Natural killer cell (primary cell): ENCODE measurements around the gene DTNB. TPM values are rescaled to one million over a fixed set of nuclear protein-coding genes. Genes with fewer than 3 reads are reported as not detected.

ENCODE experiments used
- ATAC-seq, 3 donors: fragments of 150-1000 bp in 2 of 3; fragments of 200-7000 bp in 1 of 3; cut with Tn5 transposase; 1 replicate in 1 of 3; 2 replicates in 2 of 3; pipeline ENCODE4 v1.10.0; 2021; ENCODE audit warnings: mild to moderate bottlenecking in 2 of 3, moderate library complexity in 2 of 3
- DNase-seq, 2 donors: peaks; one replicate each; pipeline versions ENCODE4 v3.0.0 to v3.0.0-alpha.2; 2013 to 2021; ENCODE audit warnings: mixed read lengths in 1 of 2
- H3K27ac ChIP-seq: one replicate; pipeline ENCODE4 v1.5.1; 2013; ENCODE audit warnings: mild to moderate bottlenecking, low read length
- H3K27me3 ChIP-seq: one replicate; pipeline ENCODE4 v1.6.1; 2013; ENCODE audit warnings: low read length; ENCODE audit not compliant: control insufficient read depth, insufficient read depth
- H3K36me3 ChIP-seq: one replicate; pipeline ENCODE4 v1.6.1; 2013; ENCODE audit warnings: low read length; ENCODE audit not compliant: control insufficient read depth, insufficient read depth
- H3K4me1 ChIP-seq: one replicate; pipeline ENCODE4 v1.6.1; 2013; ENCODE audit warnings: low read length; ENCODE audit not compliant: control insufficient read depth, insufficient read depth
- H3K4me3 ChIP-seq: one replicate; pipeline ENCODE4 v1.5.1; 2013; ENCODE audit warnings: low read length
- H3K9me3 ChIP-seq: one replicate; pipeline ENCODE4 v1.6.1; 2013; ENCODE audit warnings: low read length; ENCODE audit not compliant: control insufficient read depth, insufficient read depth
- H3K27ac Mint-ChIP-seq, 2 donors: one replicate each; pipeline ENCODE4 v1.8.0; 2022; ENCODE audit warnings: mild to moderate bottlenecking in 2 of 2, mixed read lengths in 2 of 2, moderate library complexity in 1 of 2
- H3K27me3 Mint-ChIP-seq, 2 donors: one replicate each; pipeline ENCODE4 v1.8.0; 2022; ENCODE audit warnings: low read depth in 2 of 2, mixed read lengths in 2 of 2
- H3K36me3 Mint-ChIP-seq: one replicate; pipeline ENCODE4 v1.8.0; 2022; ENCODE audit warnings: mixed read lengths
- H3K4me1 Mint-ChIP-seq, 2 donors: one replicate each; pipeline ENCODE4 v1.8.0; 2022; ENCODE audit warnings: mixed read lengths in 2 of 2
- H3K4me3 Mint-ChIP-seq: one replicate; pipeline ENCODE4 v1.8.0; 2022; ENCODE audit warnings: mild to moderate bottlenecking, moderate library complexity, mixed read lengths
- H3K9me3 Mint-ChIP-seq, 2 donors: one replicate each; pipeline ENCODE4 v1.8.0; 2022; ENCODE audit warnings: mixed read lengths in 2 of 2
- WGBS: methylation state at CpG from one replicate; pipeline ENCODE4 v1.1.7; 2013; ENCODE audit warnings: missing lambda C conversion rate; ENCODE audit not compliant: insufficient coverage; 5-methylcytosine and 5-hydroxymethylcytosine counted together
- intact Hi-C: fragments of 100-400 bp; cut with micrococcal nuclease; formaldehyde crosslinking; loops from one replicate; pipeline ENCODE4 v1.14.2; 2022
- total RNA-seq, 4 donors: library from RNA; stranded (reverse); fragments of 120-200 nt in 1 of 4; gene quantifications; one replicate each; pipeline versions ENCODE4 v1.2.3 to v1.2.4, GENCODE V29; 2013 to 2022
- TF ChIP-seq, protein P1 (sequence below): fragments of 200-600 bp; IDR thresholded peaks from one replicate; pipeline ENCODE4 v1.8.0; 2022; ENCODE audit warnings: antibody characterized with exemption

The DTNB gene
- total RNA-seq, 3 donors from 2014 or later (not counting 1 experiment from before 2014, with no cell fraction given), result 20.8 to 33.7 (median 23.6) TPM

DNA sequence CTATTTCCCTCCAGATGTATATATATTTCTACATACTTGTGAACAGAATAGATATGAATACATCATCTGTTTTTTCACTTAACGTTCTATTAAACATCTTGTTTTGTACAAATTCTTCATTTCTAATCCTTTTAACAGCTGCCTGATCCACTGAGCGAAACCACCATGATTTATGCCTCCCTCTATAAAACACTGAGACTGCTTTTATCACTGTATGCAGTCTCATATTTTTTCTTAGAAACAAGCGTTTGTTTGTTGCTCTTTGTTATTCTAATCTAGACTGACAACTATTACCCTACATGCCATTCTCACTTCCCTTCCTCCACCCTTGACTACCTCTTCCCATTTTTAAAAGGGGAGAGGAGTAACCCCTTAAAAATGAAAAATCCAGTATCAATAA, 88.2 kb downstream of the DTNB start:
- H3K9me3 Mint-ChIP-seq, result no peaks in the 10 kb centered on the region
- ATAC-seq (no peak), DNase-seq (no peak)
- H3K4me1 ChIP-seq, result peaks cover 5% of the 10 kb centered on the region
- TF ChIP-seq, protein P1, sequence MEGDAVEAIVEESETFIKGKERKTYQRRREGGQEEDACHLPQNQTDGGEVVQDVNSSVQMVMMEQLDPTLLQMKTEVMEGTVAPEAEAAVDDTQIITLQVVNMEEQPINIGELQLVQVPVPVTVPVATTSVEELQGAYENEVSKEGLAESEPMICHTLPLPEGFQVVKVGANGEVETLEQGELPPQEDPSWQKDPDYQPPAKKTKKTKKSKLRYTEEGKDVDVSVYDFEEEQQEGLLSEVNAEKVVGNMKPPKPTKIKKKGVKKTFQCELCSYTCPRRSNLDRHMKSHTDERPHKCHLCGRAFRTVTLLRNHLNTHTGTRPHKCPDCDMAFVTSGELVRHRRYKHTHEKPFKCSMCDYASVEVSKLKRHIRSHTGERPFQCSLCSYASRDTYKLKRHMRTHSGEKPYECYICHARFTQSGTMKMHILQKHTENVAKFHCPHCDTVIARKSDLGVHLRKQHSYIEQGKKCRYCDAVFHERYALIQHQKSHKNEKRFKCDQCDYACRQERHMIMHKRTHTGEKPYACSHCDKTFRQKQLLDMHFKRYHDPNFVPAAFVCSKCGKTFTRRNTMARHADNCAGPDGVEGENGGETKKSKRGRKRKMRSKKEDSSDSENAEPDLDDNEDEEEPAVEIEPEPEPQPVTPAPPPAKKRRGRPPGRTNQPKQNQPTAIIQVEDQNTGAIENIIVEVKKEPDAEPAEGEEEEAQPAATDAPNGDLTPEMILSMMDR, result no peak
- no peak overlapping the region for H3K4me3 ChIP-seq
- H3K27me3 Mint-ChIP-seq, result no peaks in the 10 kb centered on the region
- H3K4me1 Mint-ChIP-seq, result peaks cover 18 to 19% of the 10 kb centered on the region in 2 donors
- WGBS, result 98% methylated on average over 2 of the region's 3 CpGs
- no peaks in the 10 kb centered on the region for H3K36me3 Mint-ChIP-seq
- no peak overlapping the region for H3K4me3 Mint-ChIP-seq
- no peaks in the 10 kb centered on the region for H3K9me3 ChIP-seq
- no peak overlapping the region for H3K27ac ChIP-seq
- H3K36me3 ChIP-seq, result no peaks in the 10 kb centered on the region
- no peak overlapping the region for H3K27ac Mint-ChIP-seq
- intact Hi-C loops, result no loop called here
- H3K27me3 ChIP-seq, result no peaks in the 10 kb centered on the region

DNA sequence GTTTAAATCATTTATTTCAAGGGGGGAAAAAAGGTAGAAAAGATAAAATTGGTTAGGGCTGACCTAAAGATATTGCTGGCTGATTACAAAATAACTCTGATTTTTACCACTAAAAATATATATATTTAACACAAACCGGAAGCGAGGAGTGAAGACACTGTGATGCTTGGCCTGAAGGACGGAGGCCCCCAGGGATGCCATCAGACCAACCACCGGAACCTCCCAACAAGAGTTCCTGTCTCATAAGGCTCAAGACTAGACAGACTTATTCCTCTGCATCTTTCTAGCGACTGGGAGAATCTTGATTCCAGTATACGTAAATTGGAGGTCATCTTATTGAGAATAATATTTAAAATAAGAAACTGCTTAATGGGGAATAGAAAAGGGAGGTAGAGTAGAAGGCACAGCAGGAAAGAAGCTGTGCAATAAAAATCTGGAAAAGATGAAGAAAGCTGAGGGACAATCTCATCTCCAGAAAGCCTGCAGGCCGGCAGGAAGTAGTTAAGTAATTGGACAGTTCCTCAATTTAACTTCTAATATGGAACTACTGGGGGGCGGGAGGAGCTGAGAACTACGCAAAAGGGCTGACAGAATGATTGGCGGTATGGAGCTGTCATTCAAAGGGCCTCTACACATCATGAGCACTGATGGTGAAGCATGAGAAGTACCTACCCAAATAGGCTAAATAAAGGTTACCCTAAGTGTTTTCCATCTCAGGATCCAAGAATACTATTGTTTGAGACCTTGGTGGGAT, 91.1 kb downstream of the DTNB start:
- no peak for ATAC-seq
- Mint-ChIP-seq H3K4me1 (peaks cover 0 to 6% of the 10 kb centered on the region in 2 donors), H3K27me3 (no peaks in the 10 kb centered on the region), H3K27ac (no peak overlapping the region), H3K36me3 (no peaks in the 10 kb centered on the region), H3K9me3 (no peaks in the 10 kb centered on the region), H3K4me3 (no peak overlapping the region)
- no peaks in the 10 kb centered on the region for H3K4me1 ChIP-seq
- no peaks in the 10 kb centered on the region for H3K27me3 ChIP-seq
- no peaks in the 10 kb centered on the region for H3K9me3 ChIP-seq
- intact Hi-C loops, result no loop called here
- TF ChIP-seq, protein P1, result no peak
- no peak overlapping the region for H3K27ac ChIP-seq
- WGBS, result 91% methylated on average over 10 of the region's 10 CpGs
- DNase-seq, result no peak
- H3K4me3 ChIP-seq, result no peak overlapping the region
- no peaks in the 10 kb centered on the region for H3K36me3 ChIP-seq

DNA sequence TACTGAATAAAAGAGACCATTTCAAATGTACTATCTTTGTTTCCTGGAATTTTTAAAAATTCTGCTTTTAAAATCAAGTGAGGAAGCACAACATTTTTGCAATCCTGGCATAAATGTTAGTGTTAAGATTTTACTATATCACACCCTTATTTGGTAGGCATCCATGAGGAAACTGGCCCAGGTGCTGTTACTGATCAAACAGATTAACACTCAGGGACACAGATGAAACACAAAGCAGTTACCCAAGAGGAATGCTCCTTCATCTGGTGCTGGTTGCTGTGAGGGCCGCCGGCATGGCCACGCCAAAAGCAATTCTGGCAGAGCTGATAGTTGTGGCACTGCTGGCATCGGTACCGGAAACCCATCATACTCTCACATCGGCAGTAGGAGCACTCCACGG, 96.8 kb downstream of the DTNB start:
- ATAC-seq (no peak), DNase-seq (no peak)
- Mint-ChIP-seq H3K27ac (no peak overlapping the region), H3K27me3 (no peaks in the 10 kb centered on the region), H3K36me3 (no peaks in the 10 kb centered on the region), H3K9me3 (no peaks in the 10 kb centered on the region), H3K4me1 (peaks cover 0 to 5% of the 10 kb centered on the region in 2 donors), H3K4me3 (no peak overlapping the region)
- no peaks in the 10 kb centered on the region for H3K9me3 ChIP-seq
- no peaks in the 10 kb centered on the region for H3K4me1 ChIP-seq
- TF ChIP-seq, protein P1, result no peak
- H3K4me3 ChIP-seq, result no peak overlapping the region
- 99% methylated on average over 5 of the region's 7 CpGs for WGBS
- no peak overlapping the region for H3K27ac ChIP-seq
- intact Hi-C loops, result no loop called here
- H3K27me3 ChIP-seq, result no peaks in the 10 kb centered on the region
- no peaks in the 10 kb centered on the region for H3K36me3 ChIP-seq

DNA sequence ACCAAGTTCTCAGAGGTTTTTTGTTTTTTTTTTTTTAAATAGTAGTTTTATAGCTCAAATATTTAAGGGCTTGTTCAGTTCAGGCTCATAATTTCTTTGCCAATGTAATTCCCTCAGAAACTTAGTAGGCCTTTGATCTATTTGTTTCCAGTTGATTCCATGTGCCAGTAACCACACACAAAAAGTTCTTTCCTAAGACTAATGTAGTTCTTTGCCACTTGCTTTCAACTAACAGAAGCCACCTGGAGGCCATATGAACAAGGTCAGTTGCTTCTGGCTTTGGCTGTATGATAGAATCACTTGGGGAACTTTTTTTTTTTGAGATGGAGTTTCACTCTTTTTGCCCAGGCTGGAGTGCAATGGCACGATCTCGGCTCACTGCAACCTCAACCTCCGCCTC, 100.7 kb downstream of the DTNB start:
- H3K4me1 ChIP-seq, result no peaks in the 10 kb centered on the region
- Mint-ChIP-seq H3K27me3 (no peaks in the 10 kb centered on the region), H3K9me3 (no peaks in the 10 kb centered on the region), H3K36me3 (no peaks in the 10 kb centered on the region), H3K4me1 (peaks cover under 1 to 7% of the 10 kb centered on the region in 2 donors), H3K27ac (no peak overlapping the region), H3K4me3 (no peak overlapping the region)
- H3K9me3 ChIP-seq, result no peaks in the 10 kb centered on the region
- TF ChIP-seq, protein P1, result no peak
- ATAC-seq (no peak), DNase-seq (no peak)
- 92% methylated on average over 3 of the region's 3 CpGs for WGBS
- no peaks in the 10 kb centered on the region for H3K27me3 ChIP-seq
- no peak overlapping the region for H3K4me3 ChIP-seq
- no peaks in the 10 kb centered on the region for H3K36me3 ChIP-seq
- intact Hi-C loops, result no loop called here
- H3K27ac ChIP-seq, result no peak overlapping the region
